GM10847 (cell line): ENCODE data around the gene IDI1.

Experiments used
- POLR2A ChIP-seq: IDR thresholded peaks from 2 replicates; pipeline ENCODE4 v1.6.1; 2011; ENCODE audit not compliant: insufficient read length; ENCODE audit errors: extremely low read depth

IDI1 gene

GRCh38 chr10:1048349-1048731 lies 579 bp downstream of the IDI1 start:
- TF ChIP-seq POLR2A = no peak

- TF ChIP-seq POLR2A = no peak
Observed at GRCh38 chr10:1047937-1048336, 982 bp downstream of the IDI1 start.

- TF ChIP-seq POLR2A = no peak
Observed at GRCh38 chr10:1045415-1045814, 3.5 kb downstream of the IDI1 start.

GRCh38 chr10:1044964-1045363 lies 4.0 kb downstream of the IDI1 start:
- no peak for TF ChIP-seq POLR2A

GRCh38 chr10:1044146-1044545 lies 4.8 kb downstream of the IDI1 start:
- no peak for TF ChIP-seq POLR2A

- TF ChIP-seq POLR2A = no peak
Observed at GRCh38 chr10:1043532-1043995, 5.4 kb downstream of the IDI1 start.

- no peak for TF ChIP-seq POLR2A
Observed at GRCh38 chr10:1041514-1041913, 7.4 kb downstream of the IDI1 start.

GRCh38 chr10:1040133-1040532 lies 8.8 kb downstream of the IDI1 start:
- no peak for TF ChIP-seq POLR2A

GRCh38 chr10:1037098-1037497 lies 11.8 kb downstream of the IDI1 start:
- TF ChIP-seq POLR2A = no peak

GRCh38 chr10:1036341-1036791 lies 12.6 kb downstream of the IDI1 start:
- TF ChIP-seq POLR2A = no peak

GRCh38 chr10:1035201-1035600 lies 13.7 kb downstream of the IDI1 start:
- TF ChIP-seq POLR2A = no peak

GRCh38 chr10:1034758-1035157 lies 14.2 kb downstream of the IDI1 start:
- no peak for TF ChIP-seq POLR2A

- TF ChIP-seq POLR2A = no peak
Observed at GRCh38 chr10:1033601-1034000, 15.3 kb downstream of the IDI1 start.

- no peak for TF ChIP-seq POLR2A
Observed at GRCh38 chr10:1029838-1030237, 19.1 kb downstream of the IDI1 start.

- no peak for TF ChIP-seq POLR2A
Observed at GRCh38 chr10:1026578-1026977, 22.3 kb downstream of the IDI1 start.

- TF ChIP-seq POLR2A = no peak
Observed at GRCh38 chr10:1025683-1026082, 23.2 kb downstream of the IDI1 start, which contains the start of gene IDI2. TSS of gene IDI2 (minus strand) at chr10:1025859. CDS start at chr10:1024723, 1,136 bp downstream.

GRCh38 chr10:1024103-1024502 lies 24.8 kb downstream of the IDI1 start:
- no peak for TF ChIP-seq POLR2A

- TF ChIP-seq POLR2A = no peak
Observed at GRCh38 chr10:1022413-1022812, 26.5 kb downstream of the IDI1 start.
